K562 (cell line): ENCODE results near the gene C2CD4C. TPM values are rescaled to one million over a fixed set of nuclear protein-coding genes. Genes with fewer than 3 reads are reported as not detected.

Experiments used
- ATAC-seq: fragments of 200-7000 bp; cut with Tn5 transposase; 3 replicates; pipeline ENCODE4 v1.9.1; 2020; ENCODE audit warnings: moderate library complexity
- BruUV-seq: library from RNA; stranded (reverse); fragments of 400-500 nt; replicated peaks from 2 replicates; lab custom pipeline; 2021; lab: Mats Ljungman, UMichigan
- CTCF ChIA-PET: fragments of 300-600 bp; formaldehyde crosslinking; extraction: SDS; loops from one replicate; lab custom pipeline; 2021; ENCODE audit warnings: low intra/inter-chr PET ratio; lab: Yijun Ruan, JAX
- POLR2A ChIA-PET: fragments of 300-600, 350-650 bp; sonication (Branson Sonifier 250); formaldehyde crosslinking; extraction: SDS; loops from one replicate; lab custom pipeline; 2021; ENCODE audit warnings: antibody characterized with exemption, inconsistent platforms; lab: Yijun Ruan, JAX
- DNase-seq, 4 experiments: peaks; one replicate each; pipeline versions ENCODE4 v3.0.0 to v3.0.0-alpha.2; 2011 to 2018; ENCODE audit warnings: low spot score in 3 of 4, mixed read lengths in 3 of 4; ENCODE audit errors: extremely low read depth in 1 of 4
- FAIRE-seq: peaks from 2 replicates; lab custom pipeline; 2011; peaks lifted over from hg19 to GRCh38; lab: Jason Lieb, UNC
- H2AFZ ChIP-seq: 2 replicates; pipeline ENCODE4 v1.6.0; 2011; ENCODE audit warnings: low read depth, low read length, control low read depth, inconsistent platforms
- H3K27ac ChIP-seq: fragments of 200-600 bp; 3 replicates; pipeline ENCODE4 v1.8.0; 2011; ENCODE audit warnings: low read depth, mild to moderate bottlenecking, control low read depth, inconsistent platforms, low read length, moderate library complexity, mixed read lengths; ENCODE audit errors: extremely low read depth
- H3K27me3 ChIP-seq, 2 experiments: fragments of 300-600 bp in 1 of 2; 2 replicates in 1 of 2; 3 replicates in 1 of 2; pipeline versions ENCODE4 v1.6.0 to v1.8.0; 2011; ENCODE audit warnings: inconsistent platforms in 2 of 2, low read length in 2 of 2, mild to moderate bottlenecking in 1 of 2, mixed read lengths in 1 of 2, moderate library complexity in 1 of 2; ENCODE audit not compliant: control insufficient read depth in 2 of 2, insufficient read depth in 2 of 2
- H3K36me3 ChIP-seq: fragments of 300-600 bp; 3 replicates; pipeline ENCODE4 v1.8.0; 2011; ENCODE audit warnings: mild to moderate bottlenecking, low read length, inconsistent platforms; ENCODE audit not compliant: control insufficient read depth, insufficient read depth
- H3K4me1 ChIP-seq, 2 experiments: fragments of 200-600 bp in 1 of 2; replicated peaks in 1 of 2; 2 replicates in 1 of 2; 3 replicates in 1 of 2; pipeline versions ENCODE4 v1.5.1 to v1.8.0; 2011; ENCODE audit warnings: inconsistent platforms in 2 of 2, low read length in 2 of 2, mild to moderate bottlenecking in 1 of 2, mixed read lengths in 1 of 2, moderate library complexity in 1 of 2; ENCODE audit not compliant: control insufficient read depth in 2 of 2, insufficient read depth in 2 of 2
- H3K4me2 ChIP-seq: 2 replicates; pipeline ENCODE4 v1.6.1; 2011; ENCODE audit warnings: low read length, control low read depth, inconsistent platforms, mixed read lengths; ENCODE audit not compliant: insufficient read depth
- H3K4me3 ChIP-seq: fragments of 200-600 bp; sonication (generic), shearing (Covaris generic); 2 replicates; pipeline ENCODE4 v1.5.1; 2016; ENCODE audit warnings: control low read depth, inconsistent platforms
- H3K79me2 ChIP-seq: fragments of 200-600 bp; 3 replicates; pipeline ENCODE4 v1.8.0; 2011; ENCODE audit warnings: low read length, inconsistent platforms; ENCODE audit not compliant: control insufficient read depth, insufficient read depth
- H3K9ac ChIP-seq, 2 experiments: 2 replicates each; pipeline versions ENCODE4 v1.6.0 to v1.6.1; 2011; ENCODE audit warnings: low read depth in 2 of 2, low read length in 2 of 2, control low read depth in 1 of 2, inconsistent platforms in 1 of 2, mild to moderate bottlenecking in 1 of 2, mixed read lengths in 1 of 2; ENCODE audit not compliant: insufficient read depth in 1 of 2
- H3K9me1 ChIP-seq: one replicate; pipeline ENCODE4 v1.6.0; 2011; ENCODE audit warnings: inconsistent platforms, mild to moderate bottlenecking, low read length, moderate library complexity; ENCODE audit not compliant: control insufficient read depth, insufficient read depth
- H3K9me3 ChIP-seq: replicated peaks from 2 replicates; pipeline ENCODE4 v1.5.1; 2011; ENCODE audit warnings: low read depth, low read length, inconsistent platforms; ENCODE audit not compliant: control insufficient read depth, insufficient read depth
- H4K20me1 ChIP-seq: replicated peaks from 2 replicates; pipeline ENCODE4 v1.6.1; 2011; ENCODE audit warnings: low read length, inconsistent platforms, mixed read lengths; ENCODE audit not compliant: control insufficient read depth, insufficient read depth
- ZNF644 ChIP-seq: fragments of 200-800 bp; sonication (Bioruptor generic); IDR thresholded peaks from 2 replicates; pipeline ENCODE4 v1.6.1; 2016; ENCODE audit warnings: low read depth, missing genetic modification characterization, missing compliant biosample characterization
- ZNF785 ChIP-seq: fragments of 250-450 bp; sonication (Bioruptor Pico); IDR thresholded peaks from 2 replicates; pipeline ENCODE4 v1.4.0; 2020; ENCODE audit warnings: mild to moderate bottlenecking
- WGBS: fragments of 100-300 bp; shearing (Covaris generic); methylation state at CpG from one replicate; pipeline ENCODE4 v1.1.6; 2016; ENCODE audit warnings: low coverage, mixed read lengths; ENCODE audit not compliant: insufficient coverage; ENCODE audit errors: missing lambda C conversion rate; 5-methylcytosine and 5-hydroxymethylcytosine counted together
- in situ Hi-C: fragments of 300-500 bp; cut with MboI; formaldehyde crosslinking; loops from 4 replicates; pipeline ENCODE4 v1.15.0; 2018; ENCODE audit warnings: inconsistent platforms, mixed read lengths
- intact Hi-C: fragments of 100-400 bp; cut with micrococcal nuclease; formaldehyde crosslinking; loops from 2 replicates; pipeline ENCODE4 v1.14.2; 2022
- polyA plus RNA-seq, 8 experiments: library from polyadenylated mRNA; depleted of rRNA in 4 of 8; stranded (reverse) in 5 of 8; unstranded in 3 of 8; fragments of >200 nt; fragmentation: Nextera tagmentation in 2 of 8; fragmentation: Illumina TruSeq in 1 of 8; extraction: Ambion mirVana in 2 of 8; extraction: Trizol in 1 of 8; gene quantifications; 2 replicates each; pipeline versions ENCODE4 v1.2.1 to v1.2.3, GENCODE V29; 2011 to 2014; ENCODE audit warnings: inconsistent platforms in 1 of 8, missing spikeins in 1 of 8
- total RNA-seq, 7 experiments: library from RNA; depleted of rRNA in 6 of 7; stranded (reverse); fragments of >200 nt in 6 of 7; fragmentation: Illumina TruSeq in 2 of 7; extraction: Trizol in 2 of 7; gene quantifications; 2 replicates each; pipeline versions ENCODE4 v1.2.1 to v1.2.3, GENCODE V29; 2011 to 2021; ENCODE audit warnings: low replicate concordance in 1 of 7
- TF ChIP-seq, protein P1 (sequence below): fragments of 250-450 bp; sonication (Bioruptor Pico); IDR thresholded peaks from 2 replicates; pipeline ENCODE4 v1.5.0; 2020; ENCODE audit warnings: mild to moderate bottlenecking

Gene C2CD4C
- total and polyA plus RNA-seq, 9 of the 15 experiments (the other 6 are each of a cell fraction or from before 2014, with no cell fraction given): 0.01 to 0.07 TPM; not detected in 7

DNA sequence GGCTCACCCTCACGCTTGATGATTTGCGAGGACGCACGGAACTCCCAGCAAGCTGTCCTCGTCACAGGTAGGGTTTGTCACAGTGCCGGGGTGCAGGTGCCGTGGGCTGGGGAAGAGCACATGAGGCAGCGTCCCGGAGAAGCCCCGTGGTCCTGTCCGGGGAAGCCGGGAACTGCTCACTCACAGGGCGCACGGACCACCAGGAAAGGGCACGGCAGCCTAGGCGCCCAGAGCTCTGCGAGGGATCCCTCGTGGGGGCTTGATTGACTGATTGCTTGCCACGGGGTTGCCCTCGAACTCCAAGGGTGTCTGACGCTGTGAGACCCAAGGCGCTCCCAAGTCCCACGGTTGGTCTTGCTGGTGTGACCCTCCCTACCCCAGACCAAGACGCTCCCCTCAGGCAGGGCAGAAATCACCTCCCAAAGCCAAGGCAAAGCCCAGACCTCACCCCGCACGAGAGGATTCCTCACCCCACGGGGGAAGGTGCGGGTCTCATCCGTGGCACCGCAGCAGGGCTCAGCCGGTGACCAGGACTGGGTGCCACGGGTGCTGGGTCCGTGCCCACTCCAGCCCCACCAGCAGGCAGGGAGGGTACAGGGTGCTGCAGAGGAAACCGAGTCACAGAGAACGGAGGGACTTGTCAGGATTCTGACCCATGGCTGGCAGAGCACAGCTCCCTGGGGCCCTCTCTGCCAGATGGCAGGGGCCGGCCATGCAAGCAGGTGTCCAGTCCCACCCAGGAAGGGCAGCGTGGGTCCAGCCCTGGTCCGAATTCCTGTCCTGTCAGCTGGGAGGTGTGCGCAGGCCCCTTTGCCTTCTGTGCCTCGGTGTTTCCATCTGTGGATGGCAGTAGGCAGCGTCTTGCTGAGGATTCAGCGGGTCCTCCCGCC, 7.7 kb downstream of the C2CD4C start:
- POLR2A ChIA-PET: interaction anchor here (0.6 kb wide), 1 partner anchor 11 kb away, joined by 3 read pairs; no protein-coding TSS in a partner anchor
- H3K79me2 ChIP-seq: no peaks in the 10 kb centered on the region
- no TSS peak for BruUV-seq
- WGBS: 21% methylated on average over 41 of the region's 43 CpGs
- H3K4me3 ChIP-seq: no peak overlapping the region
- H2AFZ ChIP-seq: no peak overlapping the region
- no peak overlapping the region for H3K27ac ChIP-seq
- CTCF ChIA-PET: no interaction called here
- intact Hi-C loops (no loop called here), in situ Hi-C loops (no loop called here)
- no peak for DNase-seq
- FAIRE-seq: no peak
- H3K9me3 ChIP-seq: no peaks in the 10 kb centered on the region
- H4K20me1 ChIP-seq: 0 out of 2 replicates have a peak, but pooled peaks cover 10% of the 10 kb centered on the region
- TF ChIP-seq ZNF644: no peak
- TF ChIP-seq, protein P1, sequence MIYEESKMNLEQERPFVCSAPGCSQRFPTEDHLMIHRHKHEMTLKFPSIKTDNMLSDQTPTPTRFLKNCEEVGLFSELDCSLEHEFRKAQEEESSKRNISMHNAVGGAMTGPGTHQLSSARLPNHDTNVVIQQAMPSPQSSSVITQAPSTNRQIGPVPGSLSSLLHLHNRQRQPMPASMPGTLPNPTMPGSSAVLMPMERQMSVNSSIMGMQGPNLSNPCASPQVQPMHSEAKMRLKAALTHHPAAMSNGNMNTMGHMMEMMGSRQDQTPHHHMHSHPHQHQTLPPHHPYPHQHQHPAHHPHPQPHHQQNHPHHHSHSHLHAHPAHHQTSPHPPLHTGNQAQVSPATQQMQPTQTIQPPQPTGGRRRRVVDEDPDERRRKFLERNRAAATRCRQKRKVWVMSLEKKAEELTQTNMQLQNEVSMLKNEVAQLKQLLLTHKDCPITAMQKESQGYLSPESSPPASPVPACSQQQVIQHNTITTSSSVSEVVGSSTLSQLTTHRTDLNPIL (CRISPR knock-in tag): no peak
- no peak for TF ChIP-seq ZNF785 (CRISPR knock-in tag)
- H3K4me2 ChIP-seq: no peak overlapping the region
- no peaks in the 10 kb centered on the region for H3K36me3 ChIP-seq
- ATAC-seq: no peak
- no peaks in the 10 kb centered on the region for H3K9me1 ChIP-seq
- H3K27me3 ChIP-seq: peaks cover 16 to 55% of the 10 kb centered on the region in 2 experiments; a peak in 4 of 5 replicates
- no peak overlapping the region for H3K9ac ChIP-seq
- H3K4me1 ChIP-seq: peaks cover 0 to 34% of the 10 kb centered on the region in 2 experiments; a peak in 2 of 5 replicates
